ENCODE data around the gene ATP6V0E1.

- no peak for TF ChIP-seq POLR2A (IDR thresholded peaks at IDR 0.05)
- no peak for TF ChIP-seq CTCF (IDR thresholded peaks at IDR 0.05)
These were observed 44.3 kb downstream of the ATP6V0E1 start for GRCh38 chr5:173027905-173028304.

Data from testis (tissue), 2 donors.